DMS153 (cell line): ENCODE data around the gene CKLF.
"Not testable (repeated sequence)": the region's sequence is repeated elsewhere in the genome, so short reads cannot be mapped to it uniquely, and the experiment has no call there.

ENCODE experiments used
- DNase-seq: peaks from one replicate; lab custom pipeline; 2025; lab: John Stamatoyannopoulos, UW

The CKLF gene

GRCh38 chr16:66542396-66542795 lies 10.0 kb upstream of the CKLF start:
- DNase-seq = no peak

GRCh38 chr16:66543541-66543940 lies 8.8 kb upstream of the CKLF start:
- no peak for DNase-seq

- no peak for DNase-seq
Measured at GRCh38 chr16:66544016-66544757, 8.2 kb upstream of the CKLF start.

GRCh38 chr16:66547101-66547989 lies 5.0 kb upstream of the CKLF start:
- DNase-seq = no peak

GRCh38 chr16:66548068-66548467 lies 4.3 kb upstream of the CKLF start:
- DNase-seq = no peak

- DNase-seq = no peak
Measured at GRCh38 chr16:66548868-66549267, 3.5 kb upstream of the CKLF start.

GRCh38 chr16:66549284-66550131 lies 2.9 kb upstream of the CKLF start, which contains the start of gene TK2:
TSS of gene TK2 (minus strand) at chr16:66550122. CDS start at chr16:66550061, 61 bp downstream.
- DNase-seq = no peak

- peak; percentile 50 for DNase-seq
Measured at GRCh38 chr16:66551348-66551759, 1.0 kb upstream of the CKLF start.

- no peak for DNase-seq
Measured at GRCh38 chr16:66551788-66552285, 539 bp upstream of the CKLF start.

- peak; percentile 16 for DNase-seq
Measured at GRCh38 chr16:66553223-66553622, 847 bp downstream of the CKLF start.

GRCh38 chr16:66554021-66554420 lies 1.6 kb downstream of the CKLF start:
- no peak for DNase-seq

GRCh38 chr16:66554495-66554894 lies 2.1 kb downstream of the CKLF start:
- DNase-seq = no peak

GRCh38 chr16:66560107-66560506 lies 7.7 kb downstream of the CKLF start:
- DNase-seq = no peak

- no peak for DNase-seq
Measured at GRCh38 chr16:66561381-66562080, 9.2 kb downstream of the CKLF start.

- DNase-seq = no peak
Measured at GRCh38 chr16:66562409-66562808, 10.0 kb downstream of the CKLF start.

GRCh38 chr16:66562986-66563385 lies 10.6 kb downstream of the CKLF start:
- no peak for DNase-seq

GRCh38 chr16:66563574-66564334 lies 11.4 kb downstream of the CKLF start:
- DNase-seq = no peak

GRCh38 chr16:66566051-66566901 lies 13.9 kb downstream of the CKLF start, which contains the start of gene CMTM1:
TSS of gene CMTM1 (plus strand) at chr16:66566439. CDS start at chr16:66566514, 75 bp downstream.
- DNase-seq = no peak

GRCh38 chr16:66567270-66567669 lies 14.9 kb downstream of the CKLF start:
- DNase-seq = not testable (repeated sequence)
